ENCODE measurements around the gene WDR26. TPM values are rescaled to one million over a fixed set of nuclear protein-coding genes. Genes with fewer than 3 reads are reported as not detected.

WDR26 gene
- total RNA-seq, 1 experiment from 2014 or later: 41.2 TPM

- H3K4me3 ChIP-seq (ENCODE audit: insufficient read depth, low read depth, low read length): no peak overlapping the region
- no peaks in the 10 kb centered on the region; the same call in 1 of the 2 replicates for H3K36me3 ChIP-seq (replicated peaks; ENCODE audit: control insufficient read depth, insufficient read depth, low read length)
- no peaks in the 10 kb centered on the region for H3K27me3 ChIP-seq (ENCODE audit: control insufficient read depth, insufficient read depth, low read length)
- DNase-seq: no peak
These were observed 15.6 kb upstream of the WDR26 start for GRCh38 chr1:224450159-224450558.

GRCh38 chr1:224448453-224449017 lies 13.9 kb upstream of the WDR26 start:
- H3K27me3 ChIP-seq (ENCODE audit: control insufficient read depth, insufficient read depth, low read length): no peaks in the 10 kb centered on the region
- no peak for DNase-seq
- no peak overlapping the region for H3K4me3 ChIP-seq (ENCODE audit: insufficient read depth, low read depth, low read length)

GRCh38 chr1:224447971-224448370 lies 13.4 kb upstream of the WDR26 start:
- H3K4me3 ChIP-seq (ENCODE audit: insufficient read depth, low read depth, low read length): no peak overlapping the region
- no peaks in the 10 kb centered on the region for H3K27me3 ChIP-seq (ENCODE audit: control insufficient read depth, insufficient read depth, low read length)
- H3K36me3 ChIP-seq (replicated peaks; ENCODE audit: control insufficient read depth, insufficient read depth, low read length): no peaks in the 10 kb centered on the region
- DNase-seq: no peak

More at GRCh38 chr1:224448453-224449017, 13.9 kb upstream of the WDR26 start:
- no peaks in the 10 kb centered on the region for H3K36me3 ChIP-seq (replicated peaks; ENCODE audit: control insufficient read depth, insufficient read depth, low read length)

GRCh38 chr1:224447251-224447650 lies 12.7 kb upstream of the WDR26 start:
- Histone ChIP-seq H3K27me3 (ENCODE audit: control insufficient read depth, insufficient read depth, low read length) (no peaks in the 10 kb centered on the region), H3K36me3 (replicated peaks; ENCODE audit: control insufficient read depth, insufficient read depth, low read length) (no peaks in the 10 kb centered on the region), H3K4me3 (ENCODE audit: insufficient read depth, low read depth, low read length) (no peak overlapping the region)
- no peak for DNase-seq

- no peak for DNase-seq
- Histone ChIP-seq H3K27me3 (ENCODE audit: control insufficient read depth, insufficient read depth, low read length) (no peaks in the 10 kb centered on the region), H3K36me3 (replicated peaks; ENCODE audit: control insufficient read depth, insufficient read depth, low read length) (peaks cover 2% of the 10 kb centered on the region; the same call in 1 of the 2 replicates), H3K4me3 (ENCODE audit: insufficient read depth, low read depth, low read length) (no peak overlapping the region)
These were observed 4.4 kb upstream of the WDR26 start for GRCh38 chr1:224438989-224439388.

GRCh38 chr1:224435999-224436398 lies 1.4 kb upstream of the WDR26 start:
- Histone ChIP-seq H3K36me3 (replicated peaks; ENCODE audit: control insufficient read depth, insufficient read depth, low read length) (peaks cover 2% of the 10 kb centered on the region), H3K4me3 (ENCODE audit: insufficient read depth, low read depth, low read length) (no peak overlapping the region), H3K27me3 (ENCODE audit: control insufficient read depth, insufficient read depth, low read length) (no peaks in the 10 kb centered on the region)
- no peak for DNase-seq

GRCh38 chr1:224435318-224435763 lies 744 bp upstream of the WDR26 start:
- peak; percentile 54 for DNase-seq
- peaks cover 4% of the 10 kb centered on the region for H3K36me3 ChIP-seq (replicated peaks; ENCODE audit: control insufficient read depth, insufficient read depth, low read length)
- H3K4me3 ChIP-seq (ENCODE audit: insufficient read depth, low read depth, low read length): peak overlapping the region; percentile 89
- H3K27me3 ChIP-seq (ENCODE audit: control insufficient read depth, insufficient read depth, low read length): no peaks in the 10 kb centered on the region

GRCh38 chr1:224433701-224434672 lies 610 bp downstream of the WDR26 start:
- H3K4me3 ChIP-seq (ENCODE audit: insufficient read depth, low read depth, low read length): peak overlapping the region; percentile 89
- peaks cover 2% of the 10 kb centered on the region for H3K36me3 ChIP-seq (replicated peaks; ENCODE audit: control insufficient read depth, insufficient read depth, low read length)
- H3K27me3 ChIP-seq (ENCODE audit: control insufficient read depth, insufficient read depth, low read length): no peaks in the 10 kb centered on the region
- peak; percentile 81 for DNase-seq

GRCh38 chr1:224433041-224433691 lies 1.4 kb downstream of the WDR26 start:
- DNase-seq: peak; percentile 74
- H3K27me3 ChIP-seq (ENCODE audit: control insufficient read depth, insufficient read depth, low read length): no peaks in the 10 kb centered on the region
- H3K36me3 ChIP-seq (replicated peaks; ENCODE audit: control insufficient read depth, insufficient read depth, low read length): peaks cover 5% of the 10 kb centered on the region
- H3K4me3 ChIP-seq (ENCODE audit: insufficient read depth, low read depth, low read length): peak overlapping the region; percentile 89

GRCh38 chr1:224432672-224433040 lies 1.9 kb downstream of the WDR26 start:
- Histone ChIP-seq H3K27me3 (ENCODE audit: control insufficient read depth, insufficient read depth, low read length) (no peaks in the 10 kb centered on the region), H3K36me3 (replicated peaks; ENCODE audit: control insufficient read depth, insufficient read depth, low read length) (peaks cover 5% of the 10 kb centered on the region), H3K4me3 (ENCODE audit: insufficient read depth, low read depth, low read length) (peak overlapping the region; percentile 89)
- peak; percentile 25 for DNase-seq

GRCh38 chr1:224432146-224432545 lies 2.5 kb downstream of the WDR26 start:
- no peaks in the 10 kb centered on the region for H3K27me3 ChIP-seq (ENCODE audit: control insufficient read depth, insufficient read depth, low read length)
- no peak for DNase-seq

GRCh38 chr1:224431726-224432125 lies 2.9 kb downstream of the WDR26 start:
- no peak overlapping the region for H3K4me3 ChIP-seq (ENCODE audit: insufficient read depth, low read depth, low read length)

More at GRCh38 chr1:224432146-224432545, 2.5 kb downstream of the WDR26 start:
- Histone ChIP-seq H3K36me3 (replicated peaks; ENCODE audit: control insufficient read depth, insufficient read depth, low read length) (peaks cover 5% of the 10 kb centered on the region), H3K4me3 (ENCODE audit: insufficient read depth, low read depth, low read length) (peak overlapping the region; percentile 89; the same call in 1 of the 2 replicates)

GRCh38 chr1:224430511-224431113 lies 4.0 kb downstream of the WDR26 start:
- H3K27me3 ChIP-seq (ENCODE audit: control insufficient read depth, insufficient read depth, low read length): no peaks in the 10 kb centered on the region
- DNase-seq: no peak
- no peak overlapping the region for H3K4me3 ChIP-seq (ENCODE audit: insufficient read depth, low read depth, low read length)
- peaks cover 7% of the 10 kb centered on the region for H3K36me3 ChIP-seq (replicated peaks; ENCODE audit: control insufficient read depth, insufficient read depth, low read length)

More at GRCh38 chr1:224431726-224432125, 2.9 kb downstream of the WDR26 start:
- H3K27me3 ChIP-seq (ENCODE audit: control insufficient read depth, insufficient read depth, low read length): no peaks in the 10 kb centered on the region
- no peak for DNase-seq
- H3K36me3 ChIP-seq (replicated peaks; ENCODE audit: control insufficient read depth, insufficient read depth, low read length): peaks cover 5% of the 10 kb centered on the region

- Histone ChIP-seq H3K27me3 (ENCODE audit: control insufficient read depth, insufficient read depth, low read length) (no peaks in the 10 kb centered on the region), H3K36me3 (replicated peaks; ENCODE audit: control insufficient read depth, insufficient read depth, low read length) (peaks cover 9% of the 10 kb centered on the region), H3K4me3 (ENCODE audit: insufficient read depth, low read depth, low read length) (no peak overlapping the region)
- DNase-seq: no peak
These were observed 4.8 kb downstream of the WDR26 start for GRCh38 chr1:224429616-224430326.
